Urinary bladder (tissue), 4 donors: ENCODE results near the gene RBP7. TPM values are rescaled to one million over a fixed set of nuclear protein-coding genes. Genes with fewer than 3 reads are reported as not detected.
"Not testable (repeated sequence)": the region's sequence is repeated elsewhere in the genome, so short reads cannot be mapped to it uniquely, and the experiment has no call there.

Experiments
- DNase-seq: peaks from one replicate; pipeline ENCODE4 v3.0.0-alpha.2; 2015; ENCODE audit errors: extremely low spot score
- H3K27ac ChIP-seq: one replicate; pipeline ENCODE4 v1.5.1; 2013; ENCODE audit warnings: low read depth, mild to moderate bottlenecking, moderate library complexity
- H3K36me3 ChIP-seq: one replicate; pipeline ENCODE4 v1.6.1; 2013; ENCODE audit warnings: mild to moderate bottlenecking, moderate library complexity; ENCODE audit not compliant: insufficient read depth
- H3K4me1 ChIP-seq: one replicate; pipeline ENCODE4 v1.6.1; 2013; ENCODE audit warnings: mild to moderate bottlenecking, moderate library complexity; ENCODE audit not compliant: insufficient read depth
- H3K4me3 ChIP-seq: one replicate; pipeline ENCODE4 v1.5.1; 2013; ENCODE audit warnings: low read depth, low read length
- WGBS: extraction: QIAGEN DNeasy Blood & Tissue Kit; methylation state at CpG from one replicate; pipeline ENCODE4 v1.1.7; 2013; 5-methylcytosine and 5-hydroxymethylcytosine counted together
- polyA plus RNA-seq: library from polyadenylated mRNA; stranded (reverse); fragments of 200-250 nt; gene quantifications from one replicate; pipeline ENCODE4 v1.2.3, GENCODE V29; 2013
- total RNA-seq: library from RNA; depleted of rRNA; stranded (reverse); fragments of >200 nt; gene quantifications from one replicate; pipeline ENCODE4 v1.2.3, GENCODE V29; 2014
- donor health status: healthy with polysubstance abuse.
- donor health status: healthy.

RBP7 gene
- total and polyA plus RNA-seq, 2 donors = 2.4 to 20.9 TPM

- Histone ChIP-seq H3K27ac (no peak overlapping the region), H3K4me1 (no peaks in the 10 kb centered on the region), H3K36me3 (no peaks in the 10 kb centered on the region), H3K4me3 (no peak overlapping the region)
- no peak for DNase-seq
- 79% methylated on average over 5 of the region's 5 CpGs for WGBS
These were observed 17.0 kb downstream of the RBP7 start for GRCh38 chr1:10014016-10014415.

- Histone ChIP-seq H3K4me3 (no peak overlapping the region), H3K27ac (no peak overlapping the region), H3K36me3 (no peaks in the 10 kb centered on the region), H3K4me1 (no peaks in the 10 kb centered on the region)
- DNase-seq = no peak
These were observed 22.5 kb downstream of the RBP7 start for GRCh38 chr1:10019561-10019960.

GRCh38 chr1:10020086-10020485 lies 23.1 kb downstream of the RBP7 start:
- no peaks in the 10 kb centered on the region for H3K36me3 ChIP-seq

GRCh38 chr1:10020678-10021077 lies 23.6 kb downstream of the RBP7 start:
- H3K4me3 ChIP-seq, H3K27ac ChIP-seq, H3K4me1 ChIP-seq, H3K36me3 ChIP-seq, DNase-seq: not testable (repeated sequence)
- WGBS = 46% methylated on average over 2 of the region's 2 CpGs

More at GRCh38 chr1:10020086-10020485, 23.1 kb downstream of the RBP7 start:
- H3K4me3 ChIP-seq = no peak overlapping the region
- 68% methylated on average over 3 of the region's 3 CpGs for WGBS
- no peak overlapping the region for H3K27ac ChIP-seq
- no peak for DNase-seq
- H3K4me1 ChIP-seq = no peaks in the 10 kb centered on the region

GRCh38 chr1:10021992-10022391 lies 25.0 kb downstream of the RBP7 start:
- DNase-seq, H3K4me3 ChIP-seq, H3K36me3 ChIP-seq, H3K4me1 ChIP-seq, H3K27ac ChIP-seq: not testable (repeated sequence)
- 41% methylated on average over 4 of the region's 4 CpGs for WGBS

GRCh38 chr1:10022656-10023055 lies 25.6 kb downstream of the RBP7 start:
- H3K4me1 ChIP-seq = no peaks in the 10 kb centered on the region
- WGBS = 79% methylated on average over 7 of the region's 7 CpGs
- DNase-seq = no peak
- no peak overlapping the region for H3K27ac ChIP-seq
- H3K36me3 ChIP-seq = no peaks in the 10 kb centered on the region
- H3K4me3 ChIP-seq = no peak overlapping the region

- 82% methylated on average over 2 of the region's 2 CpGs for WGBS
- H3K27ac ChIP-seq = no peak overlapping the region
These were observed 28.3 kb downstream of the RBP7 start for GRCh38 chr1:10025354-10025753.

GRCh38 chr1:10027027-10027426 lies 30.0 kb downstream of the RBP7 start:
- Histone ChIP-seq H3K27ac (no peak overlapping the region), H3K4me1 (no peaks in the 10 kb centered on the region), H3K36me3 (no peaks in the 10 kb centered on the region), H3K4me3 (no peak overlapping the region)
- no peak for DNase-seq

More at GRCh38 chr1:10025354-10025753, 28.3 kb downstream of the RBP7 start:
- H3K36me3 ChIP-seq = no peaks in the 10 kb centered on the region
- no peak overlapping the region for H3K4me3 ChIP-seq
- DNase-seq = no peak
- no peaks in the 10 kb centered on the region for H3K4me1 ChIP-seq

GRCh38 chr1:10028956-10029500 lies 32.0 kb downstream of the RBP7 start:
- not testable (repeated sequence) for DNase-seq
- 89% methylated on average over 22 of the region's 24 CpGs for WGBS

GRCh38 chr1:10031461-10031860 lies 34.4 kb downstream of the RBP7 start:
- Histone ChIP-seq H3K27ac (no peak overlapping the region), H3K4me1 (no peaks in the 10 kb centered on the region), H3K36me3 (no peaks in the 10 kb centered on the region), H3K4me3 (no peak overlapping the region)
- 61% methylated on average over 3 of the region's 3 CpGs for WGBS
- DNase-seq = no peak

More at GRCh38 chr1:10028956-10029500, 32.0 kb downstream of the RBP7 start:
- not testable (repeated sequence) for H3K4me1 ChIP-seq, H3K4me3 ChIP-seq, H3K27ac ChIP-seq, H3K36me3 ChIP-seq

GRCh38 chr1:10032590-10033358 lies 35.7 kb downstream of the RBP7 start, which contains the start of gene UBE4B:
UBE4B (plus strand) TSS chr1:10032958; CDS start chr1:10033671, 713 bp downstream.
- H3K36me3 ChIP-seq = no peaks in the 10 kb centered on the region
- under 1% methylated on average over 73 of the region's 73 CpGs for WGBS
- H3K27ac ChIP-seq = peak within 1 kb of the TSS; percentile 89
- peak within 1 kb of the TSS; percentile 71 for H3K4me3 ChIP-seq
- peak; percentile 93 for DNase-seq
- H3K4me1 ChIP-seq = no peaks in the 10 kb centered on the region

GRCh38 chr1:10033359-10033845 lies 36.4 kb downstream of the RBP7 start:
- H3K36me3 ChIP-seq = no peaks in the 10 kb centered on the region
- H3K4me3 ChIP-seq = peak overlapping the region; percentile 71
- H3K4me1 ChIP-seq = no peaks in the 10 kb centered on the region
- WGBS = under 1% methylated on average over 19 of the region's 19 CpGs
- no peak for DNase-seq
- peak overlapping the region; percentile 89 for H3K27ac ChIP-seq

GRCh38 chr1:10042746-10043145 lies 45.7 kb downstream of the RBP7 start:
- Histone ChIP-seq H3K36me3 (peaks cover 2% of the 10 kb centered on the region), H3K27ac (no peak overlapping the region), H3K4me3 (no peak overlapping the region), H3K4me1 (peaks cover 6% of the 10 kb centered on the region)
- WGBS = 96% methylated on average over 4 of the region's 4 CpGs
- no peak for DNase-seq
